ENCODE results near the gene ANO10.

Gene ANO10

DNA sequence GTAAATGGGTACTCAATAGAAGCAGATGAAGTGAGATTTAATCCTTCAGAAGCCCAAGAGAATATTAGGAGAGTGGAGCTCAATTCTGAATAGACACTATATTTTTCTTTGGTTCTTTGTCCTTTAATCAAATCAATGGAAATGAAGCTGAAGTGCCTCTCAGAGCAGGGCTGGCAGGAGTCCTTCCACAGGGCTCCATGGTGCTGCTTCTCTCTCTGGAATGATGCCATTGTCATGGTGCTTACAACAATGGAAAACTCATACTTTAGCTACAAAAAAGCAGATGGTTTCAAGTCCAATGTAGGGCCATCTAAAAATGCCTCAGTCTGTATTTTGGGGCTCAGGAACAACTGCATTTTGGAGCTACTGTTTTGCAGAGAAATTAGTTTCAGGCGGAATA, 210.4 kb downstream of the ANO10 start:
- H3K4me1 ChIP-seq (ENCODE audit: insufficient read depth, insufficient read length) = peaks cover 2% of the 10 kb centered on the region
- no peaks in the 10 kb centered on the region for H3K9me3 ChIP-seq (ENCODE audit: insufficient read depth, low read length)
- H3K27me3 ChIP-seq (ENCODE audit: insufficient read depth, insufficient read length) = no peaks in the 10 kb centered on the region
- TF ChIP-seq SUZ12 (IDR thresholded peaks at IDR 0.05; ENCODE audit: extremely low read depth, insufficient read depth, insufficient read length) (no peak), ZNF274 (IDR thresholded peaks at IDR 0.05; ENCODE audit: low read depth, low read length) (no peak), YY1 (IDR thresholded peaks at IDR 0.05; ENCODE audit: insufficient read depth, insufficient read length) (no peak)
- no peak overlapping the region for H3K9ac ChIP-seq (ENCODE audit: insufficient read length, low read depth)
- H3K4me3 ChIP-seq (ENCODE audit: insufficient read length, low read depth) = no peak overlapping the region
- DNase-seq (ENCODE audit: low read depth, low spot score) = no peak
- no peaks in the 10 kb centered on the region for H3K36me3 ChIP-seq (ENCODE audit: insufficient read depth, insufficient read length, low read length)

- no peak for TF ChIP-seq YY1 (IDR thresholded peaks at IDR 0.05; ENCODE audit: insufficient read depth, insufficient read length)
- TF ChIP-seq SUZ12 (IDR thresholded peaks at IDR 0.05; ENCODE audit: extremely low read depth, insufficient read depth, insufficient read length) = no peak
- Histone ChIP-seq H3K9me3 (ENCODE audit: insufficient read depth, low read length) (no peaks in the 10 kb centered on the region), H3K27me3 (ENCODE audit: insufficient read depth, insufficient read length) (no peaks in the 10 kb centered on the region), H3K4me1 (ENCODE audit: insufficient read depth, insufficient read length) (peaks cover 2% of the 10 kb centered on the region), H3K4me3 (ENCODE audit: insufficient read length, low read depth) (no peak overlapping the region), H3K36me3 (ENCODE audit: insufficient read depth, insufficient read length, low read length) (no peaks in the 10 kb centered on the region), H3K9ac (ENCODE audit: insufficient read length, low read depth) (no peak overlapping the region)
- no peak for DNase-seq (ENCODE audit: low read depth, low spot score)
Observed at GRCh38 chr3:43410592-43410991, 211.2 kb downstream of the ANO10 start.

DNA sequence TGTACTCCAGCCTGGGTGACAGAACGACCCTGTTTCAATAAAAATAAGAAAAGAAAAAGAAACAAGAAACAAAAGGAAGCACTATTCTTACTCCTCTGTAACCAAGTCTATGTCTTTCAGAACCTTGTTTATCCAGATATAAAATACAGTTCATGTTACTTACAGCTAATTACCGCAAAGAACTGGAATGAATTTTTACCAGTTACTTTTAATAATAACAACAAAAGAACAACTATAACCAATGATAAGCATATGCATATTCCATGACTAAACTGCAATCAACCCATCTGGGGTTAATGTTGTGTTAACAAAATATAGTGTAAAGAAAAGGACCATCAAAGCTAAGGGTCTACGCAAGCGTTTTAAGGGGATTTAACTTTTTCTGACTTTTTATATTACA, 212.3 kb downstream of the ANO10 start:
- Histone ChIP-seq H3K4me3 (ENCODE audit: insufficient read length, low read depth) (no peak overlapping the region), H3K4me1 (ENCODE audit: insufficient read depth, insufficient read length) (peaks cover 2% of the 10 kb centered on the region), H3K9ac (ENCODE audit: insufficient read length, low read depth) (no peak overlapping the region), H3K36me3 (ENCODE audit: insufficient read depth, insufficient read length, low read length) (no peaks in the 10 kb centered on the region), H3K9me3 (ENCODE audit: insufficient read depth, low read length) (no peaks in the 10 kb centered on the region), H3K27me3 (ENCODE audit: insufficient read depth, insufficient read length) (no peaks in the 10 kb centered on the region)
- TF ChIP-seq SUZ12 (IDR thresholded peaks at IDR 0.05; ENCODE audit: extremely low read depth, insufficient read depth, insufficient read length) = no peak
- TF ChIP-seq ZNF274 (IDR thresholded peaks at IDR 0.05; ENCODE audit: low read depth, low read length) = no peak
- TF ChIP-seq YY1 (IDR thresholded peaks at IDR 0.05; ENCODE audit: insufficient read depth, insufficient read length) = no peak
- no peak for DNase-seq (ENCODE audit: low read depth, low spot score)

GRCh38 chr3:43406643-43407023, 215.2 kb downstream of the ANO10 start:
- H3K4me3 ChIP-seq (ENCODE audit: insufficient read length, low read depth) = no peak overlapping the region
- TF ChIP-seq SUZ12 (IDR thresholded peaks at IDR 0.05; ENCODE audit: extremely low read depth, insufficient read depth, insufficient read length) (no peak), ZNF274 (IDR thresholded peaks at IDR 0.05; ENCODE audit: low read depth, low read length) (no peak), YY1 (IDR thresholded peaks at IDR 0.05; ENCODE audit: insufficient read depth, insufficient read length) (no peak)
- no peaks in the 10 kb centered on the region for H3K9me3 ChIP-seq (ENCODE audit: insufficient read depth, low read length)
- no peak for DNase-seq (ENCODE audit: low read depth, low spot score)
- H3K4me1 ChIP-seq (ENCODE audit: insufficient read depth, insufficient read length) = no peaks in the 10 kb centered on the region
- no peaks in the 10 kb centered on the region for H3K27me3 ChIP-seq (ENCODE audit: insufficient read depth, insufficient read length)
- no peak overlapping the region for H3K9ac ChIP-seq (ENCODE audit: insufficient read length, low read depth)
- H3K36me3 ChIP-seq (ENCODE audit: insufficient read depth, insufficient read length, low read length) = no peaks in the 10 kb centered on the region

- TF ChIP-seq SUZ12 (IDR thresholded peaks at IDR 0.05; ENCODE audit: extremely low read depth, insufficient read depth, insufficient read length) (no peak), YY1 (IDR thresholded peaks at IDR 0.05; ENCODE audit: insufficient read depth, insufficient read length) (no peak)
- DNase-seq (ENCODE audit: low read depth, low spot score) = no peak
Observed at GRCh38 chr3:43405888-43406642, 215.7 kb downstream of the ANO10 start.

DNA sequence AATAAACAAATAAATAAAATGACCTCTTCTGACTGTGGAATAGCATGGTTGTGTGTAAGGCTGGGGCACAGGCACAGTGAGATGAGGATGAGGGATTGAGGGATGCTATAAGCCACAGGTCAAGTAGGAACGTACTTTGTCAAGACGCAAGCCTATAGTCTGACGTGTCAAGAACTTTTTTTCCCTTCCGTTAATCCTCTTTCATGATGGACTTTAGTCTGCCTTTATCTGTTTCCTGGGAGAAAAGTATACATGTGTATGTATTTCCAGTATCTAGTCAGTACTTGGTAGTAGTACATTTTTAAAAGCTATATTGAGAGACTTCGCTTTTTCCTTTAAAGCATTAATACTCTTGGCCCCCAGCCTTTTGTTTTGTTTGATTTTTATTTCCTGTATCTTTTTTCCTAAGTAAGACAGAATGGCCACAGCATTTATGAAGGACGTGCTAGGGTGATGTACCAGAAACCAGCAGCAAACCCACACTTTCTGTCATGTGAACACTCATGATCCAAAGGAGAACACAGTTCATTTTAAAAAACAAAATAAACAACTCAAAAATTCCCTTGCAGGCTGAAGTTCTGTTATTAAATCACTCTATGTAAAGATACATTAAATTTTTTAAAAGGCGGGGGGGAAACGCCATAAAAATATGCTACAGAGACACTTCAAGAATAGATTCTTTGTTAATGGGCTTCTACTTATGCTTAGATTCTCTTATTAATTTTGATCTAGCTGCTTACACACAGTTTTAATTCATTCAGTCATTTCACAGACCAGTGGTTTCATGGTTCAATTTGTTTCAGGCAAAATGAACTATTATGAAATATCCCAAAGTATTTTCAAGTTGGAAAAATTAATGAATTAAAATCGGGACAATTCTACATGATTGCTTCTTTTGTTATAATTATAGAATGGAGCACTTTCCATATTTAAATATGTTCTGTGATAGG, 220.8 kb downstream of the ANO10 start:
- no peaks in the 10 kb centered on the region for H3K4me1 ChIP-seq (ENCODE audit: insufficient read depth, insufficient read length)
- TF ChIP-seq SUZ12 (IDR thresholded peaks at IDR 0.05; ENCODE audit: extremely low read depth, insufficient read depth, insufficient read length) (no peak), YY1 (IDR thresholded peaks at IDR 0.05; ENCODE audit: insufficient read depth, insufficient read length) (no peak), ZNF274 (IDR thresholded peaks at IDR 0.05; ENCODE audit: low read depth, low read length) (no peak)

More at GRCh38 chr3:43405888-43406642, 215.7 kb downstream of the ANO10 start:
- Histone ChIP-seq H3K9ac (ENCODE audit: insufficient read length, low read depth) (no peak overlapping the region), H3K4me1 (ENCODE audit: insufficient read depth, insufficient read length) (no peaks in the 10 kb centered on the region), H3K36me3 (ENCODE audit: insufficient read depth, insufficient read length, low read length) (no peaks in the 10 kb centered on the region), H3K27me3 (ENCODE audit: insufficient read depth, insufficient read length) (no peaks in the 10 kb centered on the region), H3K9me3 (ENCODE audit: insufficient read depth, low read length) (no peaks in the 10 kb centered on the region), H3K4me3 (ENCODE audit: insufficient read length, low read depth) (no peak overlapping the region)

GRCh38 chr3:43400167-43400566, 221.6 kb downstream of the ANO10 start:
- no peak for TF ChIP-seq YY1 (IDR thresholded peaks at IDR 0.05; ENCODE audit: insufficient read depth, insufficient read length)
- no peak for TF ChIP-seq ZNF274 (IDR thresholded peaks at IDR 0.05; ENCODE audit: low read depth, low read length)
- no peak for TF ChIP-seq SUZ12 (IDR thresholded peaks at IDR 0.05; ENCODE audit: extremely low read depth, insufficient read depth, insufficient read length)

More for the DNA sequence above, 220.8 kb downstream of the ANO10 start:
- Histone ChIP-seq H3K27me3 (ENCODE audit: insufficient read depth, insufficient read length) (no peaks in the 10 kb centered on the region), H3K9me3 (ENCODE audit: insufficient read depth, low read length) (no peaks in the 10 kb centered on the region), H3K4me3 (ENCODE audit: insufficient read length, low read depth) (no peak overlapping the region), H3K36me3 (ENCODE audit: insufficient read depth, insufficient read length, low read length) (no peaks in the 10 kb centered on the region), H3K9ac (ENCODE audit: insufficient read length, low read depth) (no peak overlapping the region)
- DNase-seq (ENCODE audit: low read depth, low spot score) = no peak

More at GRCh38 chr3:43400167-43400566, 221.6 kb downstream of the ANO10 start:
- Histone ChIP-seq H3K36me3 (ENCODE audit: insufficient read depth, insufficient read length, low read length) (no peaks in the 10 kb centered on the region), H3K4me1 (ENCODE audit: insufficient read depth, insufficient read length) (no peaks in the 10 kb centered on the region), H3K4me3 (ENCODE audit: insufficient read length, low read depth) (no peak overlapping the region), H3K9ac (ENCODE audit: insufficient read length, low read depth) (no peak overlapping the region), H3K9me3 (ENCODE audit: insufficient read depth, low read length) (no peaks in the 10 kb centered on the region), H3K27me3 (ENCODE audit: insufficient read depth, insufficient read length) (no peaks in the 10 kb centered on the region)
- DNase-seq (ENCODE audit: low read depth, low spot score) = no peak

All from NT2/D1 (cell line).